Measurements from ENCODE around the gene AGPAT4.

DNA sequence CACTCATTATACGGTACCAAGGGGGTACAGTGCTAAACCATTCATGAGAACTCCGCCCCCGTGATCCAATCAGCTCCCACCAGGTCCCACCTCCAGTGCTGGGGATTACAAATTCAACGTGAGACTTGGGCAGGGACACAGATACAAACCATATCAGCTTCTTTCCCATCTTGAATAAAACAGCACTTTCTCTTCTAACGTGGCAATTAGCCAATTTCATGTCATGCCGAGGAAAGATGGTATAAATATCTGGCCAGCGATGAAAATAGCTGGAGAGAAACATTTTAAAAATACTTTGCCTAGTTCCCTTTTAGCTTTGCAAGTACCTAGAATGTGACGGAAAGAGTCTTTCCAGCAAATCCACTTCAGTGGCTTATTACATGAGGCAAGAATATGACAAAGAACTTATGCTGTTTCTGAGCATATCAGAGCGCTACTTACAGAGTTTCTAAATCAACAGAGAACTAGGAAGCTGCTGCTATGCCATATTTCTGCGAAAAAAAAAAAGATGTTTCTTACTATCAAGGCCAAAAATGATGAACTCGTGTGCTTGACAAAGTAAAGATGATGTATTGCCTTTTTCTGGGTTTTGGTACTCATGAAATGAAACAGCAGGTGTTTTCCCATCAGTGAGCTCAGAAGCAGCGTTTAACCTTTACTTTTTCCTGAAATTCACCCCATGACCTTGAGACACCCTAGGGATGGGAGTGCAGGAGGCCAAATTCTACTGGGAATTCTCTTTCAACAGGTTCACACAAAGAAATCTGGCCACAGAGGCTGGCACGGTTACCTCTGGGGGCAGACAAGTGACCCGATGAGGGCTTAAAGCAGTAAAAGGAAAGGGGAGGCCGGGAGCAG lies 37.9 kb downstream of the AGPAT4 start:
- TF ChIP-seq, protein P1, sequence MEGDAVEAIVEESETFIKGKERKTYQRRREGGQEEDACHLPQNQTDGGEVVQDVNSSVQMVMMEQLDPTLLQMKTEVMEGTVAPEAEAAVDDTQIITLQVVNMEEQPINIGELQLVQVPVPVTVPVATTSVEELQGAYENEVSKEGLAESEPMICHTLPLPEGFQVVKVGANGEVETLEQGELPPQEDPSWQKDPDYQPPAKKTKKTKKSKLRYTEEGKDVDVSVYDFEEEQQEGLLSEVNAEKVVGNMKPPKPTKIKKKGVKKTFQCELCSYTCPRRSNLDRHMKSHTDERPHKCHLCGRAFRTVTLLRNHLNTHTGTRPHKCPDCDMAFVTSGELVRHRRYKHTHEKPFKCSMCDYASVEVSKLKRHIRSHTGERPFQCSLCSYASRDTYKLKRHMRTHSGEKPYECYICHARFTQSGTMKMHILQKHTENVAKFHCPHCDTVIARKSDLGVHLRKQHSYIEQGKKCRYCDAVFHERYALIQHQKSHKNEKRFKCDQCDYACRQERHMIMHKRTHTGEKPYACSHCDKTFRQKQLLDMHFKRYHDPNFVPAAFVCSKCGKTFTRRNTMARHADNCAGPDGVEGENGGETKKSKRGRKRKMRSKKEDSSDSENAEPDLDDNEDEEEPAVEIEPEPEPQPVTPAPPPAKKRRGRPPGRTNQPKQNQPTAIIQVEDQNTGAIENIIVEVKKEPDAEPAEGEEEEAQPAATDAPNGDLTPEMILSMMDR (IDR thresholded peaks at IDR 0.05): no peak
- TF ChIP-seq POLR2A (IDR thresholded peaks at IDR 0.05): no peak
